Ectodermal cell (in vitro differentiated cells): ENCODE data around the gene EYS.

ENCODE experiments used
- H3K27ac ChIP-seq: 2 replicates; pipeline ENCODE4 v1.7.0; 2013; ENCODE audit warnings: mild to moderate bottlenecking, low read depth, low read length; ENCODE audit not compliant: insufficient read depth, poor library complexity, severe bottlenecking
- H3K27me3 ChIP-seq: 2 replicates; pipeline ENCODE4 v1.7.0; 2013; ENCODE audit warnings: mild to moderate bottlenecking, low read length; ENCODE audit not compliant: insufficient read depth, control insufficient read depth, poor library complexity, severe bottlenecking
- H3K36me3 ChIP-seq: one replicate; pipeline ENCODE4 v1.7.0; 2013; ENCODE audit warnings: low read length; ENCODE audit not compliant: control insufficient read depth, insufficient read depth
- H3K4me1 ChIP-seq: one replicate; pipeline ENCODE4 v1.7.0; 2013; ENCODE audit warnings: low read length; ENCODE audit not compliant: control insufficient read depth, insufficient read depth
- H3K4me3 ChIP-seq: 2 replicates; pipeline ENCODE4 v1.7.0; 2013; ENCODE audit warnings: low read depth, low read length, control low read depth; ENCODE audit not compliant: insufficient read depth
- H3K9me3 ChIP-seq: 2 replicates; pipeline ENCODE4 v1.7.0; 2013; ENCODE audit warnings: mild to moderate bottlenecking, low read length, moderate library complexity; ENCODE audit not compliant: control insufficient read depth
- WGBS, 2 experiments: methylation state at CpG; one replicate each; pipeline ENCODE4 v1.1.7; 2013; ENCODE audit warnings: missing lambda C conversion rate in 2 of 2; 5-methylcytosine and 5-hydroxymethylcytosine counted together

The EYS gene

GRCh38 chr6:64504503-64504902, 1202.5 kb downstream of the EYS start:
- H3K4me3 ChIP-seq, result no peak overlapping the region
- no peaks in the 10 kb centered on the region for H3K27me3 ChIP-seq
- WGBS, 2 experiments, result 91% methylated on average over 2 of the region's 2 CpGs
- no peak overlapping the region for H3K27ac ChIP-seq
- no peaks in the 10 kb centered on the region for H3K9me3 ChIP-seq
- no peaks in the 10 kb centered on the region for H3K36me3 ChIP-seq
- H3K4me1 ChIP-seq, result no peaks in the 10 kb centered on the region

- Histone ChIP-seq H3K27me3 (no peaks in the 10 kb centered on the region), H3K36me3 (no peaks in the 10 kb centered on the region), H3K4me3 (no peak overlapping the region), H3K9me3 (no peaks in the 10 kb centered on the region), H3K4me1 (no peaks in the 10 kb centered on the region), H3K27ac (no peak overlapping the region)
- 93 to 94% methylated on average over 2 of the region's 2 CpGs for WGBS, 2 experiments
These were observed 1204.2 kb downstream of the EYS start for GRCh38 chr6:64502801-64503200.

DNA sequence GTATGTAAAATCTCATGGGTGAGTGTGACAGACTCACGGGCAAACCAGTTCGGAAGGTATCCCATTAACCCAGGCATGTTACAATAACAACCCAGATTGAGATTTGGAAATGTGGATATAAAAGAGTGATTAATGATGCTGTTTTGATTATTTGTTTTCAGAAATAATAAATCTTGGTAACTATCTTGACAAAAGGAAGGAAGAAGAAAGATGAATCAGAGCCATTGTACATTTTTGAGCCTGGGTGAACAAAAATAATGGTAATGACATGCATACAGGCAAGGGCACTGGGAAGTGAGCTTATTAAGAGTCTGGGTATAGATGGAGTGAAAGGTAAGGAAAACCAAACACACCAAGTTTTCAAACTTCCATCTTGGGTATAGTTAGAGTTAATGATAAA, 1209.4 kb downstream of the EYS start:
- H3K27ac ChIP-seq, result no peak overlapping the region
- H3K9me3 ChIP-seq, result no peaks in the 10 kb centered on the region
- 93 to 100% methylated on average over 2 of the region's 2 CpGs for WGBS, 2 experiments
- no peaks in the 10 kb centered on the region for H3K27me3 ChIP-seq
- H3K4me1 ChIP-seq, result no peaks in the 10 kb centered on the region
- H3K36me3 ChIP-seq, result no peaks in the 10 kb centered on the region
- H3K4me3 ChIP-seq, result no peak overlapping the region

DNA sequence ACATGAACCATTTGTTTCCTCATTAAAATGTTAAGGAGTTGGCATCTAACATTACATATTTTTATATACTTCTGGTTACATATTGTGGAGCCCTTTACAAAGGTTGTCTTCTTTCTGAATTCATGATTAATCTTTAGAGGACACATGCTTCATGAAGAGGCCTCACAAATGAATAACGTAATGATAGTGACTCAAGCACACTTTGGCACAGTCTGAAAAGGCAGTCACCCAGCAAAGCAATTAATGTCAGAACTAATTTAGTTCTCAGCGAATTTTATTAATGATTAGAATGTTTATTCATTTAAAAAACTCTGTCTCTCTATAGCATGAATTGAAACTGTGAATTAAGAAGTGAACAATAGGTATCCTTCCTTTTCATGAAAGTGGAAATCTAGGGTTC, 1217.3 kb downstream of the EYS start:
- H3K4me1 ChIP-seq, result no peaks in the 10 kb centered on the region
- no peak overlapping the region for H3K27ac ChIP-seq
- no peaks in the 10 kb centered on the region for H3K9me3 ChIP-seq
- no peak overlapping the region for H3K4me3 ChIP-seq
- no peaks in the 10 kb centered on the region for H3K36me3 ChIP-seq
- WGBS, 2 experiments, result 95 to 100% methylated on average over 1 to 2 of the region's 2 CpGs
- H3K27me3 ChIP-seq, result no peaks in the 10 kb centered on the region

- H3K4me3 ChIP-seq, result no peak overlapping the region
- no peaks in the 10 kb centered on the region for H3K4me1 ChIP-seq
- WGBS, 2 experiments, result 93 to 94% methylated on average over 2 of the region's 3 CpGs
- H3K9me3 ChIP-seq, result no peaks in the 10 kb centered on the region
- no peaks in the 10 kb centered on the region for H3K27me3 ChIP-seq
- H3K27ac ChIP-seq, result no peak overlapping the region
- H3K36me3 ChIP-seq, result no peaks in the 10 kb centered on the region
These were observed 1220.3 kb downstream of the EYS start for GRCh38 chr6:64486578-64487351.

DNA sequence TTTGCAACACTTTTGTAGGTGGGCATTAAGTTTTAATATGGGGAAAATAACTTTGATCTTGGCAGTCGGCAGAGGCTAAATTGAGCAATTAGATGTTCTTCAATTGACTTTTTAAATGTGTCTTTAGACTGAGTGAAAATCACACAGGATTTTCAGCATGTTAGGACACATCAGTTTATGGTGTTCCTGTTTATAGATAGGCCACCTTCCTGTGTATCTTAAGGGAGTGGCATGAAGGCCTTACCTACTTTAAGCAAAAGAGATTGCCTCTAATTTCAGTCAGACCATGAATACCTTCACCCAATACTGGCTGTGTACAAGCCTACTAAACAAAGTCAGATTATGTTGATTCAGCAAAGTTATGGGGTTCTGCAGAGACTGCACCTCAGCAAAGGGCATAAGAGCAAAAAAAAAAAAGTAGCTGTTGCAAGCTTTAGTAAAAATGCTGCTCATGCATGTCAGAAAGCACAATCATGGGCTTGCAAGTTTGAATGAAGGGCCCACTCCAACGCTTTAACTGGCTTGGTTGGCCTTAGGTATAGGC, 1223.0 kb downstream of the EYS start:
- H3K27me3 ChIP-seq, result no peaks in the 10 kb centered on the region
- H3K4me3 ChIP-seq, result no peak overlapping the region
- H3K36me3 ChIP-seq, result no peaks in the 10 kb centered on the region
- H3K9me3 ChIP-seq, result no peaks in the 10 kb centered on the region
- no peak overlapping the region for H3K27ac ChIP-seq
- WGBS, 2 experiments, result 93 to 95% methylated on average over 2 of the region's 2 CpGs
- H3K4me1 ChIP-seq, result no peaks in the 10 kb centered on the region

DNA sequence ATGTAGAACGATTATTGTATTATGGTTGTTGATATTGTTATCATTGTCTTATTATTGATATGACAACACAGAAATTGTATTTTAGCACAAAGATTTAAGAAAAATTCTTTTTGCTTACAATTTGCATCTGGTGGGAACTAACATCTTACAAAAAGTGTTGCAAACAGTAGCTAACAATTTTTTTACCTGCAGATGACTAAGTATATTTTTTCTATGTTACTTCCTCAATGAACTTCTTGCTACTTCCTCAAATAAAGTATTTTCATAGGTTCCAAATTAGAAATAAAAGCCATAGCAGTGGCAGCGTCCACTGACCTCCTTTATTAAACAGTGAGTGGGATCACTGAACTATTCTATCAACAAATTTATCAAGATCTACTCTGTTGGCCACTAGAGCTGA, 1224.4 kb downstream of the EYS start:
- WGBS, 2 experiments, result 90 to 93% methylated on average over 1 to 2 of the region's 2 CpGs

DNA sequence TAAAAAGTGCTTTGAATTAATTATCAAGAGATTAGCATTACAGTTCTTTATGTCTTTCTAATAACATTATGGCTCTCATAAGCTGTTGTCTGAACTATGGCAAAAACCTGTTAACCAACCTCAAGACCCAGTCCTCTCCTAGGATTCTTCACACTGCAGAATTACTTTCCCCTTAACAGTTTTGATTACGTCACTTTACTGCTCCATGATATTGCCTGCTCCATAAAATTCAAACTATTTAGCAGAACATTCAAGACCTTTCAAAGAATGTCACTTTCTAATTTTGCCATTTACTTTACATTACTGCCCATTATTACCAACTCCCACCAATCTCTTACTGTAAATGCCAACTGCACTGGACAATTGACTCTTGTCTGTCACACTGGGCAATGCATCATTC, 1227.9 kb downstream of the EYS start:
- H3K36me3 ChIP-seq, result no peaks in the 10 kb centered on the region
- H3K9me3 ChIP-seq, result no peaks in the 10 kb centered on the region
- H3K4me3 ChIP-seq, result no peak overlapping the region
- H3K27me3 ChIP-seq, result no peaks in the 10 kb centered on the region
- H3K4me1 ChIP-seq, result no peaks in the 10 kb centered on the region
- no peak overlapping the region for H3K27ac ChIP-seq
- WGBS, 2 experiments, result 93 to 96% methylated on average over 1 of the region's 1 CpG

More for the DNA sequence above, 1224.4 kb downstream of the EYS start:
- no peaks in the 10 kb centered on the region for H3K36me3 ChIP-seq
- H3K9me3 ChIP-seq, result no peaks in the 10 kb centered on the region
- no peak overlapping the region for H3K4me3 ChIP-seq
- no peak overlapping the region for H3K27ac ChIP-seq
- H3K4me1 ChIP-seq, result no peaks in the 10 kb centered on the region
- H3K27me3 ChIP-seq, result no peaks in the 10 kb centered on the region

- Histone ChIP-seq H3K27ac (no peak overlapping the region), H3K9me3 (no peaks in the 10 kb centered on the region), H3K4me1 (no peaks in the 10 kb centered on the region), H3K4me3 (no peak overlapping the region), H3K27me3 (no peaks in the 10 kb centered on the region), H3K36me3 (no peaks in the 10 kb centered on the region)
- WGBS, 2 experiments, result 80 to 94% methylated on average over 1 to 3 of the region's 3 CpGs
These were observed 1229.6 kb downstream of the EYS start for GRCh38 chr6:64477391-64477790.

DNA sequence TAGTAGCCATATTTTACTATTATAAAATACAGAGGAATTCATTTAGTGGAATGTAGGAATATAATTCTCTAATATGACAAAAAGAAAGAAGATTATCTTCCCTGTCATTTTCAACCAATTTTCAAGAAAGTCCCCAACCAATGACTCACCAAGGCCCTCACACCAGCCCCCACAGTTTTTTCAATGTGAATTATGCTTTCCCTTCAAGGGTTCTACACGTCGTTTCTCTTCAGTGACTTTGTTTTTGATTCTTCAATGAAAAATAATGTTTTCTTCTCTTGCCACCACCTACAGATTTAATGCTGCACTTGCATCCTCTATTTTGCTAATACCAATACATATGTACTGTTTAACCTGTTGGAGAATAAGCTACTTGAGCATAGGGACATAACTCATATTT, 1230.1 kb downstream of the EYS start:
- WGBS, 2 experiments, result 86 to 94% methylated on average over 2 of the region's 2 CpGs
- H3K9me3 ChIP-seq, result no peaks in the 10 kb centered on the region
- no peak overlapping the region for H3K27ac ChIP-seq
- H3K27me3 ChIP-seq, result no peaks in the 10 kb centered on the region
- no peaks in the 10 kb centered on the region for H3K36me3 ChIP-seq
- no peaks in the 10 kb centered on the region for H3K4me1 ChIP-seq
- no peak overlapping the region for H3K4me3 ChIP-seq
